ENCODE data around the gene FES. TPM values are rescaled to one million over a fixed set of nuclear protein-coding genes. Genes with fewer than 3 reads are reported as not detected.

Gene FES
- total RNA-seq, 6 experiments from 2014 or later: 0.41 to 1.4 (median 1.1) TPM

GRCh38 chr15:90881978-90882721 lies 2.2 kb upstream of the FES start:
- Mint-ChIP-seq H3K4me1 (ENCODE audit: low read depth) (peaks cover 10% of the 10 kb centered on the region; the same call in 1 of the 2 replicates), H3K36me3 (ENCODE audit: low read depth) (no peaks in the 10 kb centered on the region), H3K27me3 (ENCODE audit: insufficient read depth) (no peaks in the 10 kb centered on the region; the same call in none of the 2 replicates), H3K9me3 (no peaks in the 10 kb centered on the region), H3K27ac (no peak overlapping the region), H3K4me3 (no peak overlapping the region)
- DNase-seq: no peak
- no peak for TF ChIP-seq CTCF (IDR thresholded peaks at IDR 0.05)

- Mint-ChIP-seq H3K27ac (0 out of 2 replicates have a peak overlapping the region, but pooled peaks have one; percentile 9), H3K9me3 (no peaks in the 10 kb centered on the region), H3K36me3 (ENCODE audit: low read depth) (no peaks in the 10 kb centered on the region), H3K4me1 (ENCODE audit: low read depth) (peaks cover 10% of the 10 kb centered on the region; the same call in 1 of the 2 replicates), H3K27me3 (ENCODE audit: insufficient read depth) (no peaks in the 10 kb centered on the region; the same call in none of the 2 replicates), H3K4me3 (no peak overlapping the region)
- TF ChIP-seq CTCF (IDR thresholded peaks at IDR 0.05): no peak
- DNase-seq: no peak
Measured at GRCh38 chr15:90882781-90883525, 1.4 kb upstream of the FES start.

- H3K4me1 Mint-ChIP-seq (ENCODE audit: low read depth): peaks cover 10% of the 10 kb centered on the region; the same call in 1 of the 2 replicates
- H3K27ac Mint-ChIP-seq: peak overlapping the region; percentile 9; the same call in 1 of the 2 replicates
- H3K4me3 Mint-ChIP-seq: no peak overlapping the region
- no peak for DNase-seq
- H3K9me3 Mint-ChIP-seq: no peaks in the 10 kb centered on the region
- H3K36me3 Mint-ChIP-seq (ENCODE audit: low read depth): no peaks in the 10 kb centered on the region
- H3K27me3 Mint-ChIP-seq (ENCODE audit: insufficient read depth): no peaks in the 10 kb centered on the region; the same call in none of the 2 replicates
- no peak for TF ChIP-seq CTCF (IDR thresholded peaks at IDR 0.05)
Measured at GRCh38 chr15:90883526-90883975, 753 bp upstream of the FES start.

GRCh38 chr15:90884719-90885431 lies 571 bp downstream of the FES start:
- Mint-ChIP-seq H3K27me3 (ENCODE audit: insufficient read depth) (no peaks in the 10 kb centered on the region; the same call in none of the 2 replicates), H3K27ac (peak overlapping the region; percentile 42), H3K9me3 (no peaks in the 10 kb centered on the region), H3K4me1 (ENCODE audit: low read depth) (peaks cover 10% of the 10 kb centered on the region; the same call in 1 of the 2 replicates), H3K36me3 (ENCODE audit: low read depth) (no peaks in the 10 kb centered on the region), H3K4me3 (peak overlapping the region; percentile 30; the same call in 1 of the 2 replicates)
- TF ChIP-seq CTCF (IDR thresholded peaks at IDR 0.05): no peak
- DNase-seq: no peak

All from HFFc6 (cell line).